HEK293 (cell line): Measurements from ENCODE around the gene MSI2.

Experiments
- CTCF ChIA-PET: fragments of 350-600 bp; formaldehyde crosslinking; extraction: SDS; loops from one replicate; lab custom pipeline; 2021; ENCODE audit warnings: antibody characterized with exemption; lab: Yijun Ruan, JAX
- POLR2A ChIA-PET: fragments of 300-600 bp; formaldehyde crosslinking; extraction: SDS; loops from one replicate; lab custom pipeline; 2020; ENCODE audit warnings: antibody characterized with exemption, inconsistent platforms; lab: Yijun Ruan, JAX
- H3K27ac ChIP-seq: fragments of 200-500 bp; sonication (Bioruptor generic); 2 replicates; pipeline ENCODE4 v1.5.1; 2014; ENCODE audit warnings: low read depth, low read length, control low read depth, inconsistent platforms; ENCODE audit errors: extremely low read depth
- H3K36me3 ChIP-seq, 2 experiments: fragments of 200-500 bp in 1 of 2; sonication (Bioruptor generic) in 1 of 2; 1 replicate in 1 of 2; 2 replicates in 1 of 2; pipeline ENCODE4 v1.5.1; 2014 to 2017; ENCODE audit warnings: inconsistent platforms in 2 of 2, low read length in 2 of 2; ENCODE audit not compliant: control insufficient read depth in 2 of 2, insufficient read depth in 1 of 2
- H3K4me1 ChIP-seq: fragments of 200-500 bp; sonication (Bioruptor generic); 2 replicates; pipeline ENCODE4 v1.5.1; 2014; ENCODE audit warnings: mild to moderate bottlenecking, low read length, inconsistent platforms; ENCODE audit not compliant: control insufficient read depth, insufficient read depth
- H3K4me3 ChIP-seq: 2 replicates; pipeline ENCODE4 v1.5.1; 2011; ENCODE audit warnings: low read depth, mild to moderate bottlenecking, control low read depth, low read length, moderate library complexity
- H3K9me3 ChIP-seq: fragments of 200-500 bp; sonication (Bioruptor generic); 2 replicates; pipeline ENCODE4 v1.5.1; 2014; ENCODE audit warnings: low read depth, low read length, inconsistent platforms; ENCODE audit not compliant: control insufficient read depth, insufficient read depth
- BCL11B ChIP-seq: fragments of 450-650 bp; formaldehyde crosslinking; IDR thresholded peaks from 2 replicates; pipeline ENCODE4 v1.5.1; 2016; ENCODE audit warnings: low read depth, missing biosample characterization, missing genetic modification characterization
- EGR2 ChIP-seq: fragments of 450-650 bp; formaldehyde crosslinking; IDR thresholded peaks from 2 replicates; pipeline ENCODE4 v1.5.1; 2016; ENCODE audit warnings: low read depth, missing biosample characterization, missing genetic modification characterization
- ELK4 ChIP-seq: IDR thresholded peaks from 2 replicates; pipeline ENCODE4 v1.6.1; 2011; ENCODE audit warnings: mild to moderate bottlenecking, low read depth, low read length, borderline replicate concordance
- GLI2 ChIP-seq: fragments of 450-650 bp; formaldehyde crosslinking; IDR thresholded peaks from 2 replicates; pipeline ENCODE4; 2017; ENCODE audit warnings: missing biosample characterization, missing genetic modification characterization, low read depth, borderline replicate concordance
- KLF16 ChIP-seq: fragments of 450-650 bp; formaldehyde crosslinking; IDR thresholded peaks from 2 replicates; pipeline ENCODE4 v1.5.1; 2017; ENCODE audit warnings: missing biosample characterization, missing genetic modification characterization
- PRDM10 ChIP-seq: fragments of 450-650 bp; formaldehyde crosslinking; IDR thresholded peaks from 2 replicates; pipeline ENCODE4 v1.5.1; 2016; ENCODE audit warnings: missing biosample characterization, missing genetic modification characterization
- SP7 ChIP-seq: fragments of 450-650 bp; formaldehyde crosslinking; IDR thresholded peaks from 2 replicates; pipeline ENCODE4 v1.5.1; 2016; ENCODE audit warnings: missing biosample characterization, missing genetic modification characterization
- ZBTB6 ChIP-seq: fragments of 450-650 bp; formaldehyde crosslinking; IDR thresholded peaks from 2 replicates; pipeline ENCODE4 v1.5.1; 2017; ENCODE audit warnings: missing biosample characterization, missing genetic modification characterization
- ZFHX2 ChIP-seq: fragments of 450-650 bp; formaldehyde crosslinking; conservative IDR thresholded peaks from 2 replicates; pipeline ENCODE4 v1.5.1; 2016; ENCODE audit warnings: missing biosample characterization, missing genetic modification characterization
- ZNF138 ChIP-seq: fragments of 450-650 bp; formaldehyde crosslinking; IDR thresholded peaks from 2 replicates; pipeline ENCODE4 v1.5.1; 2016; ENCODE audit warnings: missing biosample characterization, missing genetic modification characterization, borderline replicate concordance
- ZNF184 ChIP-seq: fragments of 450-650 bp; IDR thresholded peaks from 2 replicates; pipeline ENCODE4 v1.5.1; 2018; ENCODE audit warnings: missing biosample characterization, mild to moderate bottlenecking, missing genetic modification characterization
- ZNF202 ChIP-seq: fragments of 450-650 bp; formaldehyde crosslinking; IDR thresholded peaks from 2 replicates; pipeline ENCODE4 v1.5.1; 2016; ENCODE audit warnings: missing biosample characterization, missing genetic modification characterization, borderline replicate concordance
- ZNF302 ChIP-seq: fragments of 450-650 bp; formaldehyde crosslinking; IDR thresholded peaks from 2 replicates; pipeline ENCODE4 v1.5.1; 2016; ENCODE audit warnings: missing biosample characterization, missing genetic modification characterization, low read depth
- ZNF341 ChIP-seq: fragments of 450-650 bp; formaldehyde crosslinking; IDR thresholded peaks from 2 replicates; pipeline ENCODE4; 2016; ENCODE audit warnings: low read depth, missing biosample characterization, missing genetic modification characterization
- ZNF37A ChIP-seq: fragments of 450-650 bp; IDR thresholded peaks from 2 replicates; pipeline ENCODE4 v1.5.1; 2018; ENCODE audit warnings: missing biosample characterization, missing genetic modification characterization
- ZNF449 ChIP-seq: fragments of 450-650 bp; formaldehyde crosslinking; IDR thresholded peaks from 2 replicates; pipeline ENCODE4 v1.5.1; 2017; ENCODE audit warnings: missing biosample characterization, mild to moderate bottlenecking, missing genetic modification characterization, moderate library complexity
- ZNF473 ChIP-seq: fragments of 450-650 bp; formaldehyde crosslinking; IDR thresholded peaks from 2 replicates; pipeline ENCODE4 v1.5.1; 2017; ENCODE audit warnings: missing biosample characterization, missing genetic modification characterization
- ZNF549 ChIP-seq: fragments of 450-650 bp; IDR thresholded peaks from 2 replicates; pipeline ENCODE4 v1.5.1; 2018; ENCODE audit warnings: missing biosample characterization, missing genetic modification characterization, mild to moderate bottlenecking, inconsistent platforms, moderate library complexity
- ZNF580 ChIP-seq: fragments of 450-650 bp; formaldehyde crosslinking; IDR thresholded peaks from 2 replicates; pipeline ENCODE4 v1.5.1; 2016; ENCODE audit warnings: missing biosample characterization, missing genetic modification characterization
- ZNF626 ChIP-seq: fragments of 450-650 bp; sonication (Bioruptor Pico); formaldehyde crosslinking; IDR thresholded peaks from 2 replicates; pipeline ENCODE4 v1.5.1; 2018; ENCODE audit warnings: missing biosample characterization, missing genetic modification characterization, inconsistent platforms
- ZNF658 ChIP-seq: fragments of 450-650 bp; formaldehyde crosslinking; IDR thresholded peaks from 2 replicates; pipeline ENCODE4; 2016; ENCODE audit warnings: missing biosample characterization, missing genetic modification characterization
- ZNF830 ChIP-seq: fragments of 450-650 bp; IDR thresholded peaks from 2 replicates; pipeline ENCODE4 v1.5.0; 2018; ENCODE audit warnings: missing biosample characterization, missing genetic modification characterization, low read depth, mild to moderate bottlenecking, moderate library complexity
- ZSCAN30 ChIP-seq: fragments of 450-650 bp; IDR thresholded peaks from 2 replicates; pipeline ENCODE4 v1.5.1; 2018; ENCODE audit warnings: missing biosample characterization, mild to moderate bottlenecking, missing genetic modification characterization, moderate library complexity

The MSI2 gene

GRCh38 chr17:57379237-57379894 lies 123.0 kb downstream of the MSI2 start:
- TF ChIP-seq SP7 (no peak), BCL11B (tag by site-specific recombination) (no peak), ZNF658 (tag by site-specific recombination) (no peak), ELK4 (no peak), ZNF549 (tag by site-specific recombination) (no peak), ZNF184 (tag by site-specific recombination) (no peak), ZNF138 (tag by site-specific recombination) (no peak), ZNF830 (tag by site-specific recombination) (no peak), ZBTB6 (no peak), KLF16 (tag by site-specific recombination) (no peak), ZSCAN30 (no peak), ZNF626 (tag by site-specific recombination) (no peak), GLI2 (no peak), ZNF473 (tag by site-specific recombination) (no peak), ZNF202 (tag by site-specific recombination) (no peak), ZNF341 (tag by site-specific recombination) (no peak), ZNF37A (tag by site-specific recombination) (no peak), ZNF302 (tag by site-specific recombination) (no peak), ZNF449 (no peak)
- Histone ChIP-seq H3K4me3 (no peak overlapping the region), H3K27ac (no peak overlapping the region), H3K9me3 (no peaks in the 10 kb centered on the region), H3K4me1 (no peaks in the 10 kb centered on the region; the same call in 1 of the 2 replicates), H3K36me3 (no peaks in the 10 kb centered on the region)
- CTCF ChIA-PET = interaction anchor here (0.7 to 1.6 kb wide), 2 partner anchors 76 to 137 kb away, joined by 5 read pairs; no protein-coding TSS in a partner anchor
- POLR2A ChIA-PET = interaction anchor here (0.7 kb wide), 1 partner anchor 1904 kb away, joined by 5 read pairs; no protein-coding TSS in a partner anchor

- ChIA-PET POLR2A (interaction anchor here (0.7 kb wide), 1 partner anchor 1904 kb away, joined by 5 read pairs; no protein-coding TSS in a partner anchor), CTCF (interaction anchor here (0.7 to 1.6 kb wide), 2 partner anchors 77 to 138 kb away, joined by 5 read pairs; no protein-coding TSS in a partner anchor)
- no peaks in the 10 kb centered on the region for H3K9me3 ChIP-seq
- H3K4me3 ChIP-seq = no peak overlapping the region
- TF ChIP-seq ZNF580 (tag by site-specific recombination) (no peak), ZNF626 (tag by site-specific recombination) (no peak), PRDM10 (tag by site-specific recombination) (no peak), EGR2 (peak; percentile 63), ZFHX2 (tag by site-specific recombination) (peak; percentile 31)
- no peaks in the 10 kb centered on the region for H3K36me3 ChIP-seq
- H3K4me1 ChIP-seq = no peaks in the 10 kb centered on the region; the same call in 1 of the 2 replicates
- no peak overlapping the region for H3K27ac ChIP-seq
Measured at GRCh38 chr17:57379895-57380434, 123.6 kb downstream of the MSI2 start.
